Adrenal gland (tissue), 12 donors: ENCODE results near the gene SPSB4. TPM values are rescaled to one million over a fixed set of nuclear protein-coding genes. Genes with fewer than 3 reads are reported as not detected.
"Not testable (repeated sequence)": the region's sequence is repeated elsewhere in the genome, so short reads cannot be mapped to it uniquely, and the experiment has no call there.

Source experiments
- DNase-seq, 7 donors: peaks; one replicate each; pipeline ENCODE4 v3.0.0-alpha.2; 2019 to 2020
- H3K27ac ChIP-seq, 5 donors: fragments of 200-600 bp; sonication (generic) in 4 of 5; 1 replicate in 3 of 5; 2 replicates in 2 of 5; pipeline versions ENCODE4 v1.5.1 to v1.8.0; 2016 to 2020; ENCODE audit warnings: mild to moderate bottlenecking in 1 of 5
- H3K27me3 ChIP-seq: fragments of 200-600 bp; 2 replicates; pipeline ENCODE4 v1.8.0; 2021
- H3K36me3 ChIP-seq, 2 donors: fragments of 200-600 bp; replicated peaks in 1 of 2; 1 replicate in 1 of 2; 2 replicates in 1 of 2; pipeline versions ENCODE4 v1.5.1 to v1.8.0; 2018 to 2022
- H3K4me1 ChIP-seq, 2 donors: fragments of 200-600 bp; replicated peaks in 1 of 2; 1 replicate in 1 of 2; 2 replicates in 1 of 2; pipeline versions ENCODE4 v1.5.1 to v1.8.0; 2018 to 2021
- H3K4me3 ChIP-seq, 4 donors: fragments of 200-600 bp; sonication (generic) in 3 of 4; one replicate each; pipeline ENCODE4 v1.5.1; 2016 to 2018
- H3K9me3 ChIP-seq, 3 donors: fragments of 200-600 bp; sonication (generic) in 1 of 3; replicated peaks in 1 of 3; 1 replicate in 2 of 3; 2 replicates in 1 of 3; pipeline versions ENCODE4 v1.5.1 to v1.8.0; 2016 to 2021
- CTCF ChIP-seq, 6 experiments: fragments of 450-650 bp in 4 of 6; fragments of 200-600 bp in 2 of 6; sonication (generic) in 1 of 6; IDR thresholded peaks; 1 replicate in 5 of 6; 2 replicates in 1 of 6; pipeline versions ENCODE4 v1.5.1 to v1.8.0; 2016 to 2021; ENCODE audit warnings: antibody characterized with exemption in 6 of 6, mild to moderate bottlenecking in 2 of 6, moderate library complexity in 1 of 6
- POLR2A ChIP-seq, 2 donors: fragments of 450-650 bp; IDR thresholded peaks; one replicate each; pipeline ENCODE4 v1.6.1; 2017; ENCODE audit warnings: antibody characterized with exemption in 2 of 2, mild to moderate bottlenecking in 2 of 2, moderate library complexity in 1 of 2
- WGBS, 4 donors: extraction: QIAGEN DNeasy Blood & Tissue Kit in 2 of 4; methylation state at CpG; one replicate each; pipeline versions ENCODE4 v1.1.5 to v1.1.7; 2013 to 2017; 5-methylcytosine and 5-hydroxymethylcytosine counted together
- intact Hi-C, 2 donors: fragments of 100-400 bp; cut with DNase I; formaldehyde crosslinking; loops; one replicate each; pipeline versions ENCODE4 v1.14.1 to v1.15.0; 2022 to 2023
- polyA plus RNA-seq, 3 donors: library from polyadenylated mRNA; stranded (reverse); fragments of 200-250 nt in 2 of 3; fragments of 350-450 nt in 1 of 3; fragmentation: Illumina TruSeq in 1 of 3; extraction: RNeasy Lipid Tissue Mini Kit (QIAGEN cat#74804) in 1 of 3; gene quantifications; one replicate each; pipeline ENCODE4 v1.2.3, GENCODE V29; 2013 to 2014
- total RNA-seq, 9 donors: library from RNA; depleted of rRNA in 4 of 9; stranded (reverse); fragments of >200 nt in 4 of 9; fragments of 120-200 nt in 1 of 9; fragmentation: NEBNext Ultra II Directional in 1 of 9; extraction: Animal tissue kit (Norgen Biotek cat#: 25700) in 1 of 9; gene quantifications; one replicate each; pipeline versions ENCODE4 v1.1.0 to v1.2.4, GENCODE V29; 2013 to 2023
- donor health status: healthy with polysubstance abuse.
- donor health status: Bipolar disorder and iron deficiency.
- donor health status: DM: yes; HTN: yes; CAD: no.
- donor health status: DM: no; HTN: no; CAD: no.
- donor health status: DM: no; HTN: no; CAD: no.
- donor health status: DM: yes; HTN: yes; CAD: no.

SPSB4 gene
- total and polyA plus RNA-seq, 12 donors = 0.18 to 4.0 (median 1.1) TPM; not detected in 1

- WGBS, 4 donors = 30 to 54% (median 50%) methylated on average over 2 to 3 of the region's 3 CpGs
- no peak for DNase-seq
- Histone ChIP-seq H3K27ac (peak overlapping the region in 2 of 5 donors; percentile 40 to 42), H3K4me3 (no peak overlapping the region), H3K9me3 (no peaks in the 10 kb centered on the region), H3K4me1 (no peaks in the 10 kb centered on the region), H3K27me3 (no peaks in the 10 kb centered on the region), H3K36me3 (no peaks in the 10 kb centered on the region)
- intact Hi-C loops = no loop called here
- TF ChIP-seq CTCF (IDR thresholded peaks at IDR 0.05) = no peak
- no peak for TF ChIP-seq POLR2A (IDR thresholded peaks at IDR 0.05)
Measured at GRCh38 chr3:141115789-141116541, 64.8 kb downstream of the SPSB4 start.

- Histone ChIP-seq H3K4me1 (no peaks in the 10 kb centered on the region), H3K36me3 (no peaks in the 10 kb centered on the region), H3K27ac (peak overlapping the region in 2 of 5 donors; percentile 38 to 42), H3K4me3 (no peak overlapping the region), H3K9me3 (no peaks in the 10 kb centered on the region), H3K27me3 (no peaks in the 10 kb centered on the region)
- TF ChIP-seq CTCF (IDR thresholded peaks at IDR 0.05) = no peak
- TF ChIP-seq POLR2A (IDR thresholded peaks at IDR 0.05) = no peak
- intact Hi-C loops = no loop called here
- 94 to 100% (median 96%) methylated on average over 1 of the region's 1 CpG for WGBS, 4 donors
- DNase-seq = no peak
Measured at GRCh38 chr3:141116721-141117120, 65.6 kb downstream of the SPSB4 start.

GRCh38 chr3:141117982-141118381, 66.8 kb downstream of the SPSB4 start:
- 71 to 94% (median 81%) methylated on average over 1 of the region's 1 CpG for WGBS, 4 donors
- H3K27ac ChIP-seq, H3K4me1 ChIP-seq, H3K9me3 ChIP-seq, H3K4me3 ChIP-seq, H3K27me3 ChIP-seq, DNase-seq, H3K36me3 ChIP-seq, intact Hi-C loops: not testable (repeated sequence)

- no peaks in the 10 kb centered on the region for H3K27me3 ChIP-seq
- 83 to 94% (median 86%) methylated on average over 9 to 16 of the region's 16 CpGs for WGBS, 4 donors
- intact Hi-C loops = no loop called here
- H3K4me1 ChIP-seq = no peaks in the 10 kb centered on the region
- no peak overlapping the region for H3K4me3 ChIP-seq
- no peak overlapping the region for H3K27ac ChIP-seq
- TF ChIP-seq POLR2A (IDR thresholded peaks at IDR 0.05) = no peak
- TF ChIP-seq CTCF (IDR thresholded peaks at IDR 0.05) = no peak
- no peaks in the 10 kb centered on the region for H3K36me3 ChIP-seq
- no peaks in the 10 kb centered on the region for H3K9me3 ChIP-seq
- DNase-seq = no peak
Measured at GRCh38 chr3:141122455-141123030, 71.4 kb downstream of the SPSB4 start.
